ENCODE measurements around the gene SPDL1.

The SPDL1 gene

GRCh38 chr5:169583424-169584220 is at the start of gene SPDL1:
Gene SPDL1 (plus strand): TSS chr5:169583773. CDS start chr5:169588417, 4,644 bp downstream.
- peak; percentile 85 for DNase-seq

GRCh38 chr5:169534311-169534880 is 49.2 kb upstream of the SPDL1 start:
- DNase-seq: no peak

- no peak for DNase-seq
Measured at GRCh38 chr5:169534939-169535338, 48.6 kb upstream of the SPDL1 start.

GRCh38 chr5:169538944-169539343 is 44.6 kb upstream of the SPDL1 start:
- no peak for DNase-seq

- no peak for DNase-seq
Measured at GRCh38 chr5:169542811-169543210, 40.8 kb upstream of the SPDL1 start.

GRCh38 chr5:169544264-169544950 is 39.2 kb upstream of the SPDL1 start:
- no peak for DNase-seq

GRCh38 chr5:169545762-169546161 is 37.8 kb upstream of the SPDL1 start:
- no peak for DNase-seq

- no peak for DNase-seq
Measured at GRCh38 chr5:169546346-169546745, 37.2 kb upstream of the SPDL1 start.

GRCh38 chr5:169547508-169547907 is 36.1 kb upstream of the SPDL1 start:
- no peak for DNase-seq

GRCh38 chr5:169548315-169548714 is 35.3 kb upstream of the SPDL1 start:
- no peak for DNase-seq

GRCh38 chr5:169549453-169550100 is 34.0 kb upstream of the SPDL1 start:
- no peak for DNase-seq

- DNase-seq: no peak
Measured at GRCh38 chr5:169550227-169550626, 33.3 kb upstream of the SPDL1 start.

GRCh38 chr5:169551146-169551545 is 32.4 kb upstream of the SPDL1 start:
- no peak for DNase-seq

GRCh38 chr5:169551696-169552095 is 31.9 kb upstream of the SPDL1 start:
- DNase-seq: no peak

- DNase-seq: no peak
Measured at GRCh38 chr5:169554251-169554650, 29.3 kb upstream of the SPDL1 start.

- DNase-seq: no peak
Measured at GRCh38 chr5:169557838-169558237, 25.7 kb upstream of the SPDL1 start.

GRCh38 chr5:169561893-169562292 is 21.7 kb upstream of the SPDL1 start:
- DNase-seq: no peak

GRCh38 chr5:169563369-169563768 is 20.2 kb upstream of the SPDL1 start:
- DNase-seq: no peak

- DNase-seq: no peak
Measured at GRCh38 chr5:169566202-169566601, 17.4 kb upstream of the SPDL1 start.

GRCh38 chr5:169567079-169567478 is 16.5 kb upstream of the SPDL1 start:
- DNase-seq: no peak

- DNase-seq: no peak
Measured at GRCh38 chr5:169569513-169569912, 14.1 kb upstream of the SPDL1 start.

GRCh38 chr5:169571355-169571754 is 12.2 kb upstream of the SPDL1 start:
- no peak for DNase-seq

GRCh38 chr5:169574134-169574646 is 9.4 kb upstream of the SPDL1 start:
- DNase-seq: no peak

Measured in NCI-H526 treated with DMSO at 0.1 percent for 48 hours (cell line).